Fibroblast of lung (primary cell): Measurements from ENCODE around the gene CD46. TPM values are rescaled to one million over a fixed set of nuclear protein-coding genes. Genes with fewer than 3 reads are reported as not detected.
A peak's percentile ranks its signal among the peaks of the same experiment; 100 is the strongest.

ENCODE experiments used
- DNase-seq, 2 donors: peaks; one replicate each; pipeline versions ENCODE4 v3.0.0 to v3.0.0-alpha.2; 2010; ENCODE audit warnings: low read depth in 2 of 2
- H2AFZ ChIP-seq: 2 replicates; pipeline ENCODE4 v1.5.1; 2012; ENCODE audit warnings: low read length, control low read depth, inconsistent platforms
- H3K27ac ChIP-seq: 2 replicates; pipeline ENCODE4 v1.5.1; 2011; ENCODE audit warnings: low read length, control low read depth; ENCODE audit not compliant: insufficient read depth
- H3K27me3 ChIP-seq: 2 replicates; pipeline ENCODE4 v1.5.1; 2011; ENCODE audit warnings: mild to moderate bottlenecking, low read length; ENCODE audit not compliant: control insufficient read depth, insufficient read depth
- H3K36me3 ChIP-seq: 2 replicates; pipeline ENCODE4 v1.5.1; 2011; ENCODE audit warnings: low read length; ENCODE audit not compliant: control insufficient read depth, insufficient read depth
- H3K4me1 ChIP-seq: 2 replicates; pipeline ENCODE4 v1.5.1; 2011; ENCODE audit warnings: low read length; ENCODE audit not compliant: control insufficient read depth, insufficient read depth; ENCODE audit errors: extremely low read depth
- H3K4me2 ChIP-seq: 2 replicates; pipeline ENCODE4 v1.5.1; 2011; ENCODE audit warnings: low read length, control low read depth; ENCODE audit not compliant: insufficient read depth; ENCODE audit errors: extremely low read depth
- H3K4me3 ChIP-seq, 4 experiments: fragments of 200-600 bp in 1 of 4; sonication (generic) in 1 of 4; replicated peaks in 1 of 4; 2 replicates each; pipeline ENCODE4 v1.5.1; 2011 to 2016; ENCODE audit warnings: low read length in 4 of 4, low read depth in 3 of 4, mild to moderate bottlenecking in 3 of 4, control low read depth in 2 of 4, inconsistent platforms in 1 of 4, mixed read lengths in 1 of 4; ENCODE audit not compliant: insufficient read depth in 1 of 4; ENCODE audit errors: control extremely low read depth in 1 of 4
- H3K79me2 ChIP-seq: 2 replicates; pipeline ENCODE4 v1.5.1; 2012; ENCODE audit warnings: mild to moderate bottlenecking, low read length, inconsistent platforms; ENCODE audit not compliant: control insufficient read depth, insufficient read depth
- H3K9ac ChIP-seq: 2 replicates; pipeline ENCODE4 v1.5.1; 2011; ENCODE audit warnings: mild to moderate bottlenecking, low read length, control low read depth; ENCODE audit not compliant: insufficient read depth
- H3K9me3 ChIP-seq: 2 replicates; pipeline ENCODE4 v1.5.1; 2012; ENCODE audit warnings: low read depth, low read length; ENCODE audit not compliant: control insufficient read depth, insufficient read depth
- H4K20me1 ChIP-seq: 2 replicates; pipeline ENCODE4 v1.5.1; 2011; ENCODE audit warnings: low read length; ENCODE audit not compliant: control insufficient read depth, insufficient read depth; ENCODE audit errors: extremely low read depth
- EZH2 ChIP-seq: IDR thresholded peaks from 2 replicates; pipeline ENCODE4 v1.5.1; 2012; ENCODE audit warnings: low read length, control low read depth, mild to moderate bottlenecking; ENCODE audit errors: missing control alignments
- polyA plus RNA-seq, 2 donors: library from polyadenylated mRNA; depleted of rRNA in 1 of 2; stranded (reverse) in 1 of 2; unstranded in 1 of 2; fragments of >200 nt; gene quantifications; 2 replicates each; pipeline ENCODE4 v1.2.1, GENCODE V29; 2011 to 2012; ENCODE audit warnings: missing spikeins in 1 of 2
- total RNA-seq: library from RNA; depleted of rRNA; stranded (reverse); fragments of >200 nt; gene quantifications from 2 replicates; pipeline ENCODE4 v1.2.1, GENCODE V29; 2014
- TF ChIP-seq, protein P1 (sequence below), 2 donors: IDR thresholded peaks in 1 of 2; conservative IDR thresholded peaks in 1 of 2; 1 replicate in 1 of 2; 2 replicates in 1 of 2; pipeline ENCODE4 v1.5.1; 2011 to 2012; ENCODE audit warnings: low read length in 2 of 2, control low read depth in 1 of 2, inconsistent platforms in 1 of 2, low read depth in 1 of 2, mild to moderate bottlenecking in 1 of 2

CD46 gene
- total and polyA plus RNA-seq, 2 donors (not counting 1 experiment from before 2014, with no cell fraction given): 198 to 294 TPM

DNA sequence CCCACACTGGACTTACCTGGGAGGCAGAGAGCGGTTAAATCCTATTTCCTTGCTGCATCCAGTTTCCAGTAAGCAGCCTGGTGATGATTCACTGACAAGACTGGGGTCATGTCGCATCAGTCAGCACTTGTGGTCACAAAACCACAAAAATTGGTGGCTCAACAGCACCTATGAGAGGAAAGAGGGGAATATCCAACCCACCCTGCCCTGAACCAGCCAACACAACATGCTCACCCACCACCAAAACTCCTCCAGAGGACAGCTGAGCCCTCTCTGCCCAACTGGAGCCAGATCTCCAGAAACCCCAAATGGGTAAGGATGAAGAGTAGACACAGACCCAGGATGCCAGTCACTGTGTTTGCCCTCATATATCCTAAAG lies 64.0 kb downstream of the CD46 start:
- Histone ChIP-seq H4K20me1 (no peaks in the 10 kb centered on the region), H3K4me2 (peak overlapping the region; percentile 49)

GRCh38 chr1:207817166-207817565 lies 65.3 kb downstream of the CD46 start:
- peaks cover 40% of the 10 kb centered on the region for H3K4me1 ChIP-seq
- no peaks in the 10 kb centered on the region for H3K9me3 ChIP-seq
- H4K20me1 ChIP-seq: no peaks in the 10 kb centered on the region
- H3K27me3 ChIP-seq: no peaks in the 10 kb centered on the region
- no peak for TF ChIP-seq EZH2
- TF ChIP-seq, protein P1, sequence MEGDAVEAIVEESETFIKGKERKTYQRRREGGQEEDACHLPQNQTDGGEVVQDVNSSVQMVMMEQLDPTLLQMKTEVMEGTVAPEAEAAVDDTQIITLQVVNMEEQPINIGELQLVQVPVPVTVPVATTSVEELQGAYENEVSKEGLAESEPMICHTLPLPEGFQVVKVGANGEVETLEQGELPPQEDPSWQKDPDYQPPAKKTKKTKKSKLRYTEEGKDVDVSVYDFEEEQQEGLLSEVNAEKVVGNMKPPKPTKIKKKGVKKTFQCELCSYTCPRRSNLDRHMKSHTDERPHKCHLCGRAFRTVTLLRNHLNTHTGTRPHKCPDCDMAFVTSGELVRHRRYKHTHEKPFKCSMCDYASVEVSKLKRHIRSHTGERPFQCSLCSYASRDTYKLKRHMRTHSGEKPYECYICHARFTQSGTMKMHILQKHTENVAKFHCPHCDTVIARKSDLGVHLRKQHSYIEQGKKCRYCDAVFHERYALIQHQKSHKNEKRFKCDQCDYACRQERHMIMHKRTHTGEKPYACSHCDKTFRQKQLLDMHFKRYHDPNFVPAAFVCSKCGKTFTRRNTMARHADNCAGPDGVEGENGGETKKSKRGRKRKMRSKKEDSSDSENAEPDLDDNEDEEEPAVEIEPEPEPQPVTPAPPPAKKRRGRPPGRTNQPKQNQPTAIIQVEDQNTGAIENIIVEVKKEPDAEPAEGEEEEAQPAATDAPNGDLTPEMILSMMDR (conservative IDR thresholded peaks at IDR 0.05 in 1 of 2, IDR thresholded peaks at IDR 0.05 in 1 of 2; ENCODE audit: low read depth in 1 of 2, low read length in 2 of 2): no peak
- H2AFZ ChIP-seq: no peak overlapping the region
- DNase-seq: no peak
- no peak overlapping the region for H3K9ac ChIP-seq
- H3K79me2 ChIP-seq: peaks cover 31% of the 10 kb centered on the region
- no peak overlapping the region for H3K27ac ChIP-seq
- H3K36me3 ChIP-seq: peaks cover 18% of the 10 kb centered on the region
- H3K4me2 ChIP-seq: no peak overlapping the region
- H3K4me3 ChIP-seq: no peak overlapping the region

More for the DNA sequence above, 64.0 kb downstream of the CD46 start:
- H3K36me3 ChIP-seq: peaks cover 20% of the 10 kb centered on the region
- peaks cover 22% of the 10 kb centered on the region for H3K79me2 ChIP-seq
- peaks cover 40% of the 10 kb centered on the region for H3K4me1 ChIP-seq
- H3K27me3 ChIP-seq: no peaks in the 10 kb centered on the region
- peak; percentile 14 to 56 for DNase-seq
- H3K4me3 ChIP-seq: no peak overlapping the region
- H3K9ac ChIP-seq: no peak overlapping the region
- TF ChIP-seq, protein P1 (conservative IDR thresholded peaks at IDR 0.05 in 1 of 2, IDR thresholded peaks at IDR 0.05 in 1 of 2; ENCODE audit: low read depth in 1 of 2, low read length in 2 of 2): no peak
- no peak for TF ChIP-seq EZH2
- peak overlapping the region; percentile 15 for H3K27ac ChIP-seq
- no peaks in the 10 kb centered on the region for H3K9me3 ChIP-seq
- no peak overlapping the region for H2AFZ ChIP-seq

GRCh38 chr1:207817778-207818751 lies 66.2 kb downstream of the CD46 start:
- Histone ChIP-seq H3K9me3 (no peaks in the 10 kb centered on the region), H2AFZ (no peak overlapping the region), H3K4me1 (peaks cover 36% of the 10 kb centered on the region), H3K36me3 (peaks cover 17% of the 10 kb centered on the region), H3K4me3 (peak overlapping the region in 1 of 4 experiments; percentile 97), H3K27ac (no peak overlapping the region), H3K79me2 (peaks cover 34% of the 10 kb centered on the region), H3K9ac (no peak overlapping the region), H3K4me2 (peak overlapping the region; percentile 69), H4K20me1 (no peaks in the 10 kb centered on the region), H3K27me3 (no peaks in the 10 kb centered on the region)
- TF ChIP-seq EZH2: no peak
- TF ChIP-seq, protein P1 (conservative IDR thresholded peaks at IDR 0.05 in 1 of 2, IDR thresholded peaks at IDR 0.05 in 1 of 2; ENCODE audit: low read depth in 1 of 2, low read length in 2 of 2): no peak
- DNase-seq: no peak
